ENCODE measurements around the gene CRYBB3.
A peak's percentile ranks its signal among the peaks of the same experiment; 100 is the strongest.
"Not testable (repeated sequence)": the region's sequence is repeated elsewhere in the genome, so short reads cannot be mapped to it uniquely, and the experiment has no call there.

CRYBB3 gene

DNA sequence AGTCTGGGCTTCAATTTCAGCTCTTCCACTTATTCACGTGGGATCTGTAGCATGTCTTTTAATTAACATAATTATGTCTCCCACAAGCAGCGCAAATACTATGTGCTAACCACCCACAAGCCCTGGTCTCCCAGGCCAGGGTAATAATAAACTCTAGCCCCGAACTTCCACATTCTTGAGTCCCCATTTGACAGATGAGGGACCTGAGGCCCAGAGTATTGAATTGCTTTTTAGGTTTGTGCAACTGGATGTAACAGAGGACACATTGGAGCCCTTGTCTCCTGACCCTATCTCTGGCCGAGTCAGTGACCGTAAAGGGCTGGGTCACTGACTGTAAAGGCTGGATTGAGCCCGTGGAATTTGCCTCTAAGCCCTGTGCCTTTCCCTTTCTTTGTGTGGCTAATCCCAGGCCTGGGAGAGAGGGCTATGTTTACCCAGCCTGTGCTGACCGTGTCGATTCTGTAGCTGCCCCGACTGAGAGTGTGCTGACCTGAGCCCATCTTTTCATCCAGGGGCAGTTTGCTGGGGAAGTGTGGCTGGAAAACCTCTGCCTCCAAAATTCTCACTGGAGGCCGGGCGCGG is 23.7 kb downstream of the CRYBB3 start:
- TF ChIP-seq, protein P1, sequence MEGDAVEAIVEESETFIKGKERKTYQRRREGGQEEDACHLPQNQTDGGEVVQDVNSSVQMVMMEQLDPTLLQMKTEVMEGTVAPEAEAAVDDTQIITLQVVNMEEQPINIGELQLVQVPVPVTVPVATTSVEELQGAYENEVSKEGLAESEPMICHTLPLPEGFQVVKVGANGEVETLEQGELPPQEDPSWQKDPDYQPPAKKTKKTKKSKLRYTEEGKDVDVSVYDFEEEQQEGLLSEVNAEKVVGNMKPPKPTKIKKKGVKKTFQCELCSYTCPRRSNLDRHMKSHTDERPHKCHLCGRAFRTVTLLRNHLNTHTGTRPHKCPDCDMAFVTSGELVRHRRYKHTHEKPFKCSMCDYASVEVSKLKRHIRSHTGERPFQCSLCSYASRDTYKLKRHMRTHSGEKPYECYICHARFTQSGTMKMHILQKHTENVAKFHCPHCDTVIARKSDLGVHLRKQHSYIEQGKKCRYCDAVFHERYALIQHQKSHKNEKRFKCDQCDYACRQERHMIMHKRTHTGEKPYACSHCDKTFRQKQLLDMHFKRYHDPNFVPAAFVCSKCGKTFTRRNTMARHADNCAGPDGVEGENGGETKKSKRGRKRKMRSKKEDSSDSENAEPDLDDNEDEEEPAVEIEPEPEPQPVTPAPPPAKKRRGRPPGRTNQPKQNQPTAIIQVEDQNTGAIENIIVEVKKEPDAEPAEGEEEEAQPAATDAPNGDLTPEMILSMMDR (IDR thresholded peaks at IDR 0.05; ENCODE audit: low read depth, low read length, missing control alignments) = no peak
- Histone ChIP-seq H3K36me3 (replicated peaks) (no peaks in the 10 kb centered on the region), H3K27ac (no peak overlapping the region), H3K4me3 (ENCODE audit: low read depth, low read length) (no peak overlapping the region), H3K27me3 (replicated peaks) (no peaks in the 10 kb centered on the region)
- in situ Hi-C loops (cut with HindIII; ENCODE audit: low pct_ligation_motif_present, low sequenced_read_pairs) = no loop called here
- no peak for DNase-seq

DNA sequence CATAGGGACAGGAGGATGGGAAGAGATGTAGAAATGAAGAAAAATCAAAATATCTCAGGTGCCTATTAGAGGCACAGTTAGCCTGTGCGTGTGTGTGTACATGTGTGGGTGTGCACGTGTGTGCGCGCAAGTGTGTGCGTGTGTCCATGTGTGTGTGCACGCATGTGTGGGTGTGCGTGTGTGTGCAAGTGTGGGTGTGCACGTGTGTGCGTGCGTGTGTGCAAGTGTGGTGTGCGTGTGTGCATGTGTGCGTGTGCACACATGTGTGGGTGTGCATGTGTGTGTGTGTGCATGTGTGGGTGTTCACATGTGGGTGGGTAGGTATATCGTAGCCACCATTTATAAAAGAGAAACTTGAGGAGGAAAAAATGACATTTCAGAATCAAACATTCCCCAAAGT is 29.2 kb downstream of the CRYBB3 start:
- TF ChIP-seq, protein P1 (IDR thresholded peaks at IDR 0.05; ENCODE audit: low read depth, low read length, missing control alignments) = no peak
- in situ Hi-C loops (cut with HindIII; ENCODE audit: low pct_ligation_motif_present, low sequenced_read_pairs) = no loop called here
- DNase-seq = no peak
- no peaks in the 10 kb centered on the region for H3K36me3 ChIP-seq (replicated peaks)
- H3K27me3 ChIP-seq (replicated peaks) = no peaks in the 10 kb centered on the region
- H3K27ac ChIP-seq = no peak overlapping the region
- no peak overlapping the region for H3K4me3 ChIP-seq (ENCODE audit: low read depth, low read length)

DNA sequence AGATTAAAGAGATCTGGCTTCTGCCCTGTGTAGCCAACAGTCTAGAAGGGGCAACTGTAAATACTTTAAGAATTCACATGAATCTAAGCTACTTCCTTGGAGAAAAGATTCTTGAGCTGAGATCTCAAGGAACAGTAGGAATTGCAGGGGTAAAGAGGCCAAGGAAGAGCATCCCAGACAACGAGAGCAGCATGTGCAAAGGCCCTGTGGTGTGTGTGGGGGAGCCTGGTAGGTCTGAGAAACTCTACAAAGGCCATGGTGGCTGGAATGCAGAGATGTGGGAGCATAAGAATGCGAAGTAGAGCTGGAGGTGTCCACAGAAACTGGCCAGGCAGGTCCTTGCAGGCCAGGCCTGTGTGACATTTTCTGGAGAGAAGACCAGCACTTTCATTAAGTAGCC is 31.1 kb downstream of the CRYBB3 start:
- H3K4me3 ChIP-seq (ENCODE audit: low read depth, low read length); H3K27ac ChIP-seq; DNase-seq; in situ Hi-C loops (cut with HindIII; ENCODE audit: low pct_ligation_motif_present, low sequenced_read_pairs); H3K27me3 ChIP-seq (replicated peaks); H3K36me3 ChIP-seq (replicated peaks): not testable (repeated sequence)

DNA sequence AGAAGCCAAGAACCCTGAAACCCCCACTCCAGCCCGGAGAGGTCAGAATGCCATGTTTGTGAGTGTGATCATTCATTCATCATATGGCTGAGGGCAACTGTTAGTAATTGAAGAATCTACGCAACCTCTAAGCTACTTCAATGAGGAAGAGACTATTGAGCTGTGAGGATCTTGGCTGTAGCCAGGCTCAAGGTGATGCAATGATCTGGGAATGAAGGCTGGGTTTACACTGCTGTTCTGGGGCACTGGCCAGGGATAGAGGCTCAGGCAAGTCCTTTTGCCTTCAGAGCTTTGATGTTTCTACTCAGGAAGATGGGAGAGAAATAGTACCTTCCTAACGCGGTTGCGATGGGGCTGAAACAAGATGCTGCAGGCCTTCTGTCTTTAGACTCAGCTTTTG is 32.6 kb downstream of the CRYBB3 start:
- H3K27ac ChIP-seq = no peak overlapping the region
- no peak for DNase-seq
- H3K27me3 ChIP-seq (replicated peaks) = no peaks in the 10 kb centered on the region
- H3K36me3 ChIP-seq (replicated peaks) = no peaks in the 10 kb centered on the region
- H3K4me3 ChIP-seq (ENCODE audit: low read depth, low read length) = no peak overlapping the region
- TF ChIP-seq, protein P1 (IDR thresholded peaks at IDR 0.05; ENCODE audit: low read depth, low read length, missing control alignments) = no peak
- in situ Hi-C loops (cut with HindIII; ENCODE audit: low pct_ligation_motif_present, low sequenced_read_pairs) = no loop called here

DNA sequence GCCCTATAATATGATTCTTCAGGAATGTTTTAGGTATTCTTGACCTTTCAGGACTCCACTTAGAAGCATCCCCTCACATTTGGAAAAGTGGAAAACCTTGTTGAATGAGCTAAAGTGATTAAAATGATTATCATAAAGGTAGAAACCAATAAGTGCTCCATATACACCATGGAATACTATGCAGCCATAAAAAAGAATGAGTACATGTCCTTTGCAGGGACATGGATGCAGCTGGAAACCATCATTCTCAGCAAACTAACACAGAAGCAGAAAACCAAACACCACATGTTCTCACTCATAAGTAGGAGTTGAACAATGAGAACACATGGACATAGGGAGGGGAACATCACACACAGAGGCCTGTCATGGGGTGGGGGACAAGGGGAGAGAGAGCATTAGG is 34.0 kb downstream of the CRYBB3 start:
- H3K4me3 ChIP-seq (ENCODE audit: low read depth, low read length); DNase-seq; H3K27ac ChIP-seq; H3K27me3 ChIP-seq (replicated peaks); H3K36me3 ChIP-seq (replicated peaks); in situ Hi-C loops (cut with HindIII; ENCODE audit: low pct_ligation_motif_present, low sequenced_read_pairs): not testable (repeated sequence)

DNA sequence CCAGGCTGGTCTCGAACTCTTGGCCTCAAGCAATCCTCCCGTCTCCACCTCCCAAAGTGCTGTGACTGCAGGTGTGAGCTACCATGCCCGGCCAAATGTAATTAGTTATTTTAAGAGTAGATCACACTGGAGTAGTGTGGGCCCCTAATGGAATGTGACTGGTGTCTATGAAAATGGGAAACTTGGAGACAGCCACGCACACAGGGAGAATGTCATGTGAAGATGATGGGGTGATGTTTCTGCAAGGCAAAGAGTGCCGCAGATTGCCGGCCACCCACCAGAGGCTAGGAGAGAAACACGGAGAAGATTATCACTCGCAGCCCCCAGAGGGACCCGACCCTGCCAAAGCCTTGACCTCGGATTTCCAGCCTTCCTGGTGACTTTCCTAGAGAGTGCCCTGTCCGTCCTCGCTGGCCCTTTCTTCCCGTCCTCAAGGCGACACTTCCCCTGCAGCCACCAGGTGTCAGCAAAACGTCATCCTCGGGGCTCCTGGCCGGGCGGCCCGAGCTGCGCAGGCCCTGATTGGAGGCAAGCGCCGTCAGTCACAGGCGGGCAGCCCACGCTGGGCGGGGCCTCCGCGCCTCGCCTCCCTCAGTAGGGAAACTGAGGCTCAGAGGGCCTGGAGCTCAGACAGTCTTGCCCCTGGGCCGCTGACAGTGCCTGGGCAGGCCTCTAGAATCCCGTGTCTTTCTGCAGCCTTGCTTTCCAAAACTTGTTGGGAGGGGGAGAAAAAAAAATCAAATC is 36.1 kb downstream of the CRYBB3 start:
- Histone ChIP-seq H3K27ac (no peak overlapping the region), H3K27me3 (replicated peaks) (no peaks in the 10 kb centered on the region), H3K36me3 (replicated peaks) (no peaks in the 10 kb centered on the region), H3K4me3 (ENCODE audit: low read depth, low read length) (no peak overlapping the region)
- peak; percentile 60 for DNase-seq
- TF ChIP-seq, protein P1 (IDR thresholded peaks at IDR 0.05; ENCODE audit: low read depth, low read length, missing control alignments) = peak; percentile 71
- in situ Hi-C loops (cut with HindIII; ENCODE audit: low pct_ligation_motif_present, low sequenced_read_pairs) = no loop called here

DNA sequence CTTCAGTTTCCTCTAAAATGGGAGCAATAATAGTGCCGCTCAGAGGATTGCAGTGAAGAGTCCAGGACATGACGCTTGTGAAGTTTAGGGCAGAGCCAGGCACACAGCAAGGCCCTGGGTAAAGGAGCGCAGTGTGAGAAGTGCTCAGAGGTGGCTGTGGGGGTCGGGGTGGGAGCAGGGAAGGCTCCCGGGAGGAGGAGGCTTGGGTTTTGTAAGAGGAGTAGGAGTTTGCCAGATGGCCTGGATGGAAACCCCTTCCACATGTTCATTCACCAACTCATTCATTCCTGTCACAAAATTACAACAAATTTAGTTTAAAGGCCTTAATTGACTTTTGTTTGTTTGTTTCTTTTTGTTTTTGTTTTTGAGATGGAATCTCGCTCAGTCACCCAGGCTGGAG is 36.8 kb downstream of the CRYBB3 start:
- in situ Hi-C loops (cut with HindIII; ENCODE audit: low pct_ligation_motif_present, low sequenced_read_pairs) = no loop called here
- DNase-seq = no peak
- Histone ChIP-seq H3K27me3 (replicated peaks) (no peaks in the 10 kb centered on the region), H3K36me3 (replicated peaks) (no peaks in the 10 kb centered on the region), H3K4me3 (ENCODE audit: low read depth, low read length) (no peak overlapping the region), H3K27ac (no peak overlapping the region)
- TF ChIP-seq, protein P1 (IDR thresholded peaks at IDR 0.05; ENCODE audit: low read depth, low read length, missing control alignments) = no peak

Data from brain microvascular endothelial cell (primary cell).